NCI-H510A (cell line): ENCODE measurements around the gene SLC1A2.
"Not testable (repeated sequence)": the region's sequence is repeated elsewhere in the genome, so short reads cannot be mapped to it uniquely, and the experiment has no call there.

Experiments
- DNase-seq: peaks from one replicate; lab custom pipeline; 2025; lab: John Stamatoyannopoulos, UW

Gene SLC1A2

GRCh38 chr11:35241083-35241482, 178.3 kb downstream of the SLC1A2 start:
- DNase-seq, result no peak

GRCh38 chr11:35239471-35240075, 179.8 kb downstream of the SLC1A2 start:
- DNase-seq, result no peak

GRCh38 chr11:35238882-35239281, 180.5 kb downstream of the SLC1A2 start:
- DNase-seq, result no peak

GRCh38 chr11:35237860-35238715, 181.3 kb downstream of the SLC1A2 start:
- peak; percentile 5 for DNase-seq

GRCh38 chr11:35237351-35237750, 182.0 kb downstream of the SLC1A2 start:
- no peak for DNase-seq

- no peak for DNase-seq
These were observed 182.7 kb downstream of the SLC1A2 start for GRCh38 chr11:35236667-35237003.

- no peak for DNase-seq
These were observed 183.3 kb downstream of the SLC1A2 start for GRCh38 chr11:35235936-35236666.

- DNase-seq, result no peak
These were observed 183.9 kb downstream of the SLC1A2 start for GRCh38 chr11:35235498-35235897.

GRCh38 chr11:35235157-35235468, 184.2 kb downstream of the SLC1A2 start:
- DNase-seq, result no peak

- DNase-seq, result no peak
These were observed 184.8 kb downstream of the SLC1A2 start for GRCh38 chr11:35234460-35235156.

- no peak for DNase-seq
These were observed 185.8 kb downstream of the SLC1A2 start for GRCh38 chr11:35233518-35233917.

- DNase-seq, result no peak
These were observed 186.4 kb downstream of the SLC1A2 start for GRCh38 chr11:35232891-35233330.

GRCh38 chr11:35231076-35231860, 188.1 kb downstream of the SLC1A2 start:
- DNase-seq, result no peak

GRCh38 chr11:35230388-35230787, 189.0 kb downstream of the SLC1A2 start:
- DNase-seq, result no peak

- no peak for DNase-seq
These were observed 191.0 kb downstream of the SLC1A2 start for GRCh38 chr11:35228328-35228725.

- DNase-seq, result no peak
These were observed 191.6 kb downstream of the SLC1A2 start for GRCh38 chr11:35227576-35228327.

GRCh38 chr11:35226756-35227155, 192.6 kb downstream of the SLC1A2 start:
- DNase-seq, result not testable (repeated sequence)

- no peak for DNase-seq
These were observed 193.3 kb downstream of the SLC1A2 start for GRCh38 chr11:35225946-35226520.

GRCh38 chr11:35223991-35224390, 195.4 kb downstream of the SLC1A2 start:
- DNase-seq, result no peak

- DNase-seq, result no peak
These were observed 196.0 kb downstream of the SLC1A2 start for GRCh38 chr11:35223371-35223796.
